ENCODE results near the gene STK17B.
A peak's percentile ranks its signal among the peaks of the same experiment; 100 is the strongest.

STK17B gene

DNA sequence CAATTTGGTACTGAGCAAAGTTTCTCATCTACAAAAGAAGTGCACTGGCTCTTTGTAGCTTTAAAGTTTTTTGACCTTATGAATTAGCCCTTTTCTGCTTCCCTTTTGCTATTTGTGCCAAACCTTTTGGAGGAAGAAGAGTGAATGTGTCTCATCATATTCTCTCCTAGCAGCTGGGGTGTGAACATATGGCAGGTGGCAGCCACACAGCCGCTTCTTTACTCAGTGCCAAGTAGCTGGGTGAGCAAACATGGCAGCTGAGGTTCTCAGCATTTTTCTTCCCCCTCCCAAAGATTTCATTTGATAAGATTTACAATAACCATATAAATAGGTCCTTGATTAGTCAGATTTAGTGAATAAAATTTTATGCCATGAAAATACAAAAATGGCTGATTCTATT lies 46.7 kb upstream of the STK17B start:
- no peak overlapping the region for H3K4me2 ChIP-seq (ENCODE audit: low read depth, low read length, poor library complexity, severe bottlenecking)
- H2AFZ ChIP-seq (ENCODE audit: low read length), result peak overlapping the region; percentile 27; the same call in 1 of the 2 replicates
- no peaks in the 10 kb centered on the region for H3K9me2 ChIP-seq (replicated peaks; ENCODE audit: low read depth, low read length)
- no peak overlapping the region for H3K4me3 ChIP-seq (ENCODE audit: low read length, poor library complexity, severe bottlenecking)
- no peaks in the 10 kb centered on the region for H3F3A ChIP-seq (ENCODE audit: low read depth)
- H3K36me3 ChIP-seq (ENCODE audit: insufficient read depth, low read length), result no peaks in the 10 kb centered on the region
- no peaks in the 10 kb centered on the region for H4K20me1 ChIP-seq (ENCODE audit: insufficient read depth, low read length, poor library complexity, severe bottlenecking)
- no peak for TF ChIP-seq EZH2phosphoT487 (IDR thresholded peaks at IDR 0.05; ENCODE audit: borderline replicate concordance)
- TF ChIP-seq, protein P1, sequence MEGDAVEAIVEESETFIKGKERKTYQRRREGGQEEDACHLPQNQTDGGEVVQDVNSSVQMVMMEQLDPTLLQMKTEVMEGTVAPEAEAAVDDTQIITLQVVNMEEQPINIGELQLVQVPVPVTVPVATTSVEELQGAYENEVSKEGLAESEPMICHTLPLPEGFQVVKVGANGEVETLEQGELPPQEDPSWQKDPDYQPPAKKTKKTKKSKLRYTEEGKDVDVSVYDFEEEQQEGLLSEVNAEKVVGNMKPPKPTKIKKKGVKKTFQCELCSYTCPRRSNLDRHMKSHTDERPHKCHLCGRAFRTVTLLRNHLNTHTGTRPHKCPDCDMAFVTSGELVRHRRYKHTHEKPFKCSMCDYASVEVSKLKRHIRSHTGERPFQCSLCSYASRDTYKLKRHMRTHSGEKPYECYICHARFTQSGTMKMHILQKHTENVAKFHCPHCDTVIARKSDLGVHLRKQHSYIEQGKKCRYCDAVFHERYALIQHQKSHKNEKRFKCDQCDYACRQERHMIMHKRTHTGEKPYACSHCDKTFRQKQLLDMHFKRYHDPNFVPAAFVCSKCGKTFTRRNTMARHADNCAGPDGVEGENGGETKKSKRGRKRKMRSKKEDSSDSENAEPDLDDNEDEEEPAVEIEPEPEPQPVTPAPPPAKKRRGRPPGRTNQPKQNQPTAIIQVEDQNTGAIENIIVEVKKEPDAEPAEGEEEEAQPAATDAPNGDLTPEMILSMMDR (conservative IDR thresholded peaks at IDR 0.05; ENCODE audit: low read length), result no peak
- peaks cover 20% of the 10 kb centered on the region for H3K4me1 ChIP-seq (ENCODE audit: insufficient read depth, low read length, poor library complexity, severe bottlenecking)
- H3K9me3 ChIP-seq (ENCODE audit: insufficient read depth, low read depth, low read length), result no peaks in the 10 kb centered on the region
- H3K79me2 ChIP-seq (ENCODE audit: insufficient read depth, low read length), result no peaks in the 10 kb centered on the region
- H3K27me3 ChIP-seq (ENCODE audit: insufficient read depth, low read length, poor library complexity, severe bottlenecking), result no peaks in the 10 kb centered on the region
- H3K9ac ChIP-seq (ENCODE audit: low read depth, low read length, poor library complexity, severe bottlenecking), result no peak overlapping the region

DNA sequence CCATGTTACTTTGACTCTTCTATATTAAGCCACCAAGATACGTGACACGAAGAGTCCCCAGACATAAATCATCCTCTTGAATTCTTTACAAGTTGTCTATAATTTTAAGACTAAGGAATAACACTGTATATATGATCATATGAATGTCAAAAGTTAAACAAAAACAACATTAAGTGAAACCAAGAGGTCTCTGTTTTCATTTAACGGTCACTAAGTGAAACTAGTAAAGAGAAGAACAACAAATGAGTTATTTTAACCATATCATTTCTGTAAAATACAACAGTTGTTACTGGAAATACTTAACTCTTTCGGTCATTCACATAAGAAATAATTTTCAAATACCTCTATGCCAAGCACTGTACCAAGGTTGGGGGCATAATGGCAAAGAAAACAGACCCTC lies 45.7 kb upstream of the STK17B start:
- H3F3A ChIP-seq (ENCODE audit: low read depth), result no peaks in the 10 kb centered on the region
- H3K4me1 ChIP-seq (ENCODE audit: insufficient read depth, low read length, poor library complexity, severe bottlenecking), result peaks cover 21% of the 10 kb centered on the region
- no peaks in the 10 kb centered on the region for H4K20me1 ChIP-seq (ENCODE audit: insufficient read depth, low read length, poor library complexity, severe bottlenecking)
- H3K9me3 ChIP-seq (ENCODE audit: insufficient read depth, low read depth, low read length), result no peaks in the 10 kb centered on the region
- H2AFZ ChIP-seq (ENCODE audit: low read length), result no peak overlapping the region
- H3K27me3 ChIP-seq (ENCODE audit: insufficient read depth, low read length, poor library complexity, severe bottlenecking), result no peaks in the 10 kb centered on the region
- H3K4me3 ChIP-seq (ENCODE audit: low read length, poor library complexity, severe bottlenecking), result no peak overlapping the region
- H3K9ac ChIP-seq (ENCODE audit: low read depth, low read length, poor library complexity, severe bottlenecking), result no peak overlapping the region
- H3K4me2 ChIP-seq (ENCODE audit: low read depth, low read length, poor library complexity, severe bottlenecking), result no peak overlapping the region
- H3K36me3 ChIP-seq (ENCODE audit: insufficient read depth, low read length), result no peaks in the 10 kb centered on the region
- no peaks in the 10 kb centered on the region for H3K9me2 ChIP-seq (replicated peaks; ENCODE audit: low read depth, low read length)
- TF ChIP-seq EZH2phosphoT487 (IDR thresholded peaks at IDR 0.05; ENCODE audit: borderline replicate concordance), result no peak
- TF ChIP-seq, protein P1 (conservative IDR thresholded peaks at IDR 0.05; ENCODE audit: low read length), result no peak
- H3K79me2 ChIP-seq (ENCODE audit: insufficient read depth, low read length), result no peaks in the 10 kb centered on the region

DNA sequence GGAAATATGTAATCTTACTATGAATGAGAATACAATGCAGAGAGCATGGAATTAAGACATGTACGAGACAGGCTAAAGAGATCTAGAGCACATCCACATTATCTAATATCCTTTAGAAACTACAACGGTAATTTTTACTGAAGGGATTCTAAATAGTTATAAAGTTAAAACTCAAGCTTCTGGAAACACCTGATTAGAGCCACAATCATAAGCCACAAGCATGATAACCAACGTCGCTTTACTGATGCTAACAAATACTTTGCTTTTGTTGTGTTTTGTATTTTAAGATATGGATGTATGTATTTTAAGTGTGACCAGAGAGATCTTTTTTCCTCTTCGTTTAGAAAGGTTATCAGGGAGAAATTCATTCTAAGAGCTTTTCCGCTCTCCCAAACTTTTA lies 44.0 kb upstream of the STK17B start:
- Histone ChIP-seq H3K27me3 (ENCODE audit: insufficient read depth, low read length, poor library complexity, severe bottlenecking) (no peaks in the 10 kb centered on the region), H2AFZ (ENCODE audit: low read length) (no peak overlapping the region), H3K4me1 (ENCODE audit: insufficient read depth, low read length, poor library complexity, severe bottlenecking) (peaks cover 31% of the 10 kb centered on the region), H3F3A (ENCODE audit: low read depth) (peaks cover 6% of the 10 kb centered on the region; the same call in 1 of the 2 replicates), H3K36me3 (ENCODE audit: insufficient read depth, low read length) (no peaks in the 10 kb centered on the region), H3K4me3 (ENCODE audit: low read length, poor library complexity, severe bottlenecking) (no peak overlapping the region), H3K79me2 (ENCODE audit: insufficient read depth, low read length) (no peaks in the 10 kb centered on the region), H3K9me3 (ENCODE audit: insufficient read depth, low read depth, low read length) (no peaks in the 10 kb centered on the region), H3K9ac (ENCODE audit: low read depth, low read length, poor library complexity, severe bottlenecking) (no peak overlapping the region), H3K9me2 (replicated peaks; ENCODE audit: low read depth, low read length) (no peaks in the 10 kb centered on the region), H4K20me1 (ENCODE audit: insufficient read depth, low read length, poor library complexity, severe bottlenecking) (no peaks in the 10 kb centered on the region), H3K4me2 (ENCODE audit: low read depth, low read length, poor library complexity, severe bottlenecking) (no peak overlapping the region)
- no peak for TF ChIP-seq EZH2phosphoT487 (IDR thresholded peaks at IDR 0.05; ENCODE audit: borderline replicate concordance)
- TF ChIP-seq, protein P1 (conservative IDR thresholded peaks at IDR 0.05; ENCODE audit: low read length), result no peak
